ENCODE data around the gene PYDC2. TPM values are rescaled to one million over a fixed set of nuclear protein-coding genes. Genes with fewer than 3 reads are reported as not detected.

The PYDC2 gene
- total RNA-seq = not detected
- total RNA-seq (2013) = not detected

DNA sequence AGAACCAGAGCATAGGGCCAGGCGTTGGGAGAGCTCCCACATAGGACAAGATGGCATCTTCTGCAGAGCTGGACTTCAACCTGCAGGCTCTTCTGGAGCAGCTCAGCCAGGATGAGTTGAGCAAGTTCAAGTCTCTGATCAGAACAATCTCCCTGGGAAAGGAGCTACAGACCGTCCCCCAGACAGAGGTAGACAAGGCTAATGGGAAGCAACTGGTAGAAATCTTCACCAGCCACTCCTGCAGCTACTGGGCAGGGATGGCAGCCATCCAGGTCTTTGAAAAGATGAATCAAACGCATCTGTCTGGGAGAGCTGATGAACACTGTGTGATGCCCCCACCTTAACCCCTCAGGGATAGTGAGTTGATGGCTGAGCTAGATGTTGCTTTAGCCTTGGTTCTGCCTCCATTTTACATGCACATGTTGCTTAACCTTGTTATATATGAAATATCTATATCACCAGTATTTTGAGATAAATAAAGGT lies at the start of gene PYDC2:
Gene PYDC2 (plus strand): TSS at position 51 of the 483 bp plus-strand sequence. CDS start 0 bp downstream, at position 51.
- DNase-seq (no peak), ATAC-seq (no peak)
- Mint-ChIP-seq H3K9me3 (peaks cover 0 to 5% of the 10 kb centered on the region in 2 donors), H3K27me3 (ENCODE audit: low read depth in 2 of 2) (no peaks in the 10 kb centered on the region), H3K27ac (no peak within 1 kb of the TSS), H3K36me3 (no peaks in the 10 kb centered on the region), H3K4me3 (no peak within 1 kb of the TSS), H3K4me1 (no peaks in the 10 kb centered on the region)
- no peaks in the 10 kb centered on the region for H3K36me3 ChIP-seq (ENCODE audit: control insufficient read depth, insufficient read depth, low read length)
- no peaks in the 10 kb centered on the region for H3K27me3 ChIP-seq (ENCODE audit: control insufficient read depth, insufficient read depth, low read length)
- no peaks in the 10 kb centered on the region for H3K9me3 ChIP-seq (ENCODE audit: control insufficient read depth, insufficient read depth, low read length)
- 44% methylated on average over 2 of the region's 3 CpGs for WGBS (ENCODE audit: insufficient coverage)
- H3K4me1 ChIP-seq (ENCODE audit: control insufficient read depth, insufficient read depth, low read length) = no peaks in the 10 kb centered on the region
- no peak within 1 kb of the TSS for H3K27ac ChIP-seq (ENCODE audit: low read length)
- no peak within 1 kb of the TSS for H3K4me3 ChIP-seq (ENCODE audit: low read length)
- intact Hi-C loops (cut with micrococcal nuclease) = no loop called here
- TF ChIP-seq, protein P1, sequence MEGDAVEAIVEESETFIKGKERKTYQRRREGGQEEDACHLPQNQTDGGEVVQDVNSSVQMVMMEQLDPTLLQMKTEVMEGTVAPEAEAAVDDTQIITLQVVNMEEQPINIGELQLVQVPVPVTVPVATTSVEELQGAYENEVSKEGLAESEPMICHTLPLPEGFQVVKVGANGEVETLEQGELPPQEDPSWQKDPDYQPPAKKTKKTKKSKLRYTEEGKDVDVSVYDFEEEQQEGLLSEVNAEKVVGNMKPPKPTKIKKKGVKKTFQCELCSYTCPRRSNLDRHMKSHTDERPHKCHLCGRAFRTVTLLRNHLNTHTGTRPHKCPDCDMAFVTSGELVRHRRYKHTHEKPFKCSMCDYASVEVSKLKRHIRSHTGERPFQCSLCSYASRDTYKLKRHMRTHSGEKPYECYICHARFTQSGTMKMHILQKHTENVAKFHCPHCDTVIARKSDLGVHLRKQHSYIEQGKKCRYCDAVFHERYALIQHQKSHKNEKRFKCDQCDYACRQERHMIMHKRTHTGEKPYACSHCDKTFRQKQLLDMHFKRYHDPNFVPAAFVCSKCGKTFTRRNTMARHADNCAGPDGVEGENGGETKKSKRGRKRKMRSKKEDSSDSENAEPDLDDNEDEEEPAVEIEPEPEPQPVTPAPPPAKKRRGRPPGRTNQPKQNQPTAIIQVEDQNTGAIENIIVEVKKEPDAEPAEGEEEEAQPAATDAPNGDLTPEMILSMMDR (IDR thresholded peaks at IDR 0.05) = no peak

DNA sequence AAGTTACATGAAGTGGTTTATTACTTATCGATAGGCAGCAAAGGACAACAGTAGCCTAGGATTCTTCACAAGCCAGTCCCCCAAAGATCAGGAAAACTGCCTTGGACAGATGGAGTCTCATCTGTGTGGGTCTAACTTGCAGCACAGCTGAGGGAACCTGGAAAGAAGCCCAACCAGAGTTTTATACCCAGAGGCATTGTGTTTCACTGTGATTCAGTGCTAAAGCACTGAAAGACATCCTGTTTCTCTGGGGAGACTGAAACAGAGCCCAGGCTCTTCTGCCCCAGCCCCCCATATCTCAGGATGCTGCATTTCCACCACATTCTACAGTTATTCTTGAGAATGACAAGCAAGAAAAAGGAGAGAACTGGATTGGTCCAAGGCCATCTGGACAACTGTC lies 48.2 kb upstream of the PYDC2 start:
- Mint-ChIP-seq H3K9me3 (peaks cover 0 to 3% of the 10 kb centered on the region in 2 donors), H3K4me3 (no peak overlapping the region), H3K4me1 (no peaks in the 10 kb centered on the region), H3K27me3 (ENCODE audit: low read depth in 2 of 2) (no peaks in the 10 kb centered on the region), H3K36me3 (no peaks in the 10 kb centered on the region), H3K27ac (no peak overlapping the region)
- Histone ChIP-seq H3K4me3 (ENCODE audit: low read length) (no peak overlapping the region), H3K9me3 (ENCODE audit: control insufficient read depth, insufficient read depth, low read length) (no peaks in the 10 kb centered on the region), H3K27me3 (ENCODE audit: control insufficient read depth, insufficient read depth, low read length) (no peaks in the 10 kb centered on the region), H3K36me3 (ENCODE audit: control insufficient read depth, insufficient read depth, low read length) (no peaks in the 10 kb centered on the region), H3K27ac (ENCODE audit: low read length) (no peak overlapping the region), H3K4me1 (ENCODE audit: control insufficient read depth, insufficient read depth, low read length) (no peaks in the 10 kb centered on the region)
- TF ChIP-seq, protein P1 (IDR thresholded peaks at IDR 0.05) = no peak
- intact Hi-C loops (cut with micrococcal nuclease) = loop anchor here (10.0 kb wide), 1 partner anchor 1032 kb away; no protein-coding TSS in a partner anchor
- DNase-seq = no peak
- 89% methylated on average over 1 of the region's 1 CpG for WGBS (ENCODE audit: insufficient coverage)
- no peak for ATAC-seq

DNA sequence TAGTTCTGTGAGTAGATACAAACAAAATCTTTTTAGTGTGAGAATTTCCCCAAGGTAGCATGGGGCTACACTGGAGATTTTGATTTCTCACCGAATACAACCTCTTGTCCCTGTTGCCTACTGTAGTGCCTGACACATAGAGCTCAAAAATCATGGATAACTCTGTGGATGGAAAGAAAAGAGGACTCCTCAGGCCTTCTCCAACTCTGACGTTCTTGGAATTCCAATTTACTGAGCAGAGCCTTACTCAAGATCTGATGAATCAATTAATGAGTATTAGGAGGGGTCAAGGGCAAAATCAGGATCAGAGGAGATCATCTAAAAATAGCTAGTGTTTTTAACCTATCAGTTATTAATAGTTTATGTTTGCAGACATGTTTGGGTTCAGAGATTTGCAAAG lies 46.7 kb upstream of the PYDC2 start:
- Histone ChIP-seq H3K4me1 (ENCODE audit: control insufficient read depth, insufficient read depth, low read length) (no peaks in the 10 kb centered on the region), H3K4me3 (ENCODE audit: low read length) (no peak overlapping the region), H3K27me3 (ENCODE audit: control insufficient read depth, insufficient read depth, low read length) (no peaks in the 10 kb centered on the region), H3K27ac (ENCODE audit: low read length) (no peak overlapping the region), H3K9me3 (ENCODE audit: control insufficient read depth, insufficient read depth, low read length) (no peaks in the 10 kb centered on the region), H3K36me3 (ENCODE audit: control insufficient read depth, insufficient read depth, low read length) (no peaks in the 10 kb centered on the region)
- whole genome bisulfite sequencing (ENCODE audit: insufficient coverage) = 45% methylated on average over 2 of the region's 2 CpGs
- H3K27ac Mint-ChIP-seq = no peak overlapping the region
- H3K36me3 Mint-ChIP-seq = no peaks in the 10 kb centered on the region
- no peaks in the 10 kb centered on the region for H3K27me3 Mint-ChIP-seq (ENCODE audit: low read depth in 2 of 2)
- TF ChIP-seq, protein P1 (IDR thresholded peaks at IDR 0.05) = no peak
- ATAC-seq (no peak), DNase-seq (no peak)
- H3K4me1 Mint-ChIP-seq = no peaks in the 10 kb centered on the region
- intact Hi-C loops (cut with micrococcal nuclease) = loop anchor here (10.0 kb wide), 1 partner anchor 1031 kb away; no protein-coding TSS in a partner anchor
- H3K9me3 Mint-ChIP-seq = peaks cover 0 to 3% of the 10 kb centered on the region in 2 donors
- H3K4me3 Mint-ChIP-seq = no peak overlapping the region

DNA sequence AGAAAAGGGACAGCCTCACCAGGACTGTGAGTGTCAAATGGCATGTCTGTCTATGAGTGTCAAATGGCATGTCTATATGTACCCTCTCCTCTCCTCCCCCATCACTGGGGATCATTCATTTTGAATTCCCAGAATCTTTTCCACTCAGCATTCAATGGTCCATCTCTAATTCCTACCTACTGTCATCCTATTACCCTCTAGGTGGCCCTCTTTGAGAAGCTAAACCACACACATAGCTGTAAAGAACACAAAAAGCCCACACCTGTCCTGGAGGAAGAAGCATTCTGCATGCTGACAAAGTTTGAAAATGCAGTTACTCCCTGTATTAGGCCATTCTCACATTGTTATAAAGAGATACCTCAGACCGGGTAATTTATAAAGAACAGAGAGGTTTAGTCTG lies 46.2 kb upstream of the PYDC2 start:
- no peaks in the 10 kb centered on the region for H3K4me1 ChIP-seq (ENCODE audit: control insufficient read depth, insufficient read depth, low read length)
- TF ChIP-seq, protein P1 (IDR thresholded peaks at IDR 0.05) = no peak
- 100% methylated on average over 1 of the region's 1 CpG for WGBS (ENCODE audit: insufficient coverage)
- intact Hi-C loops (cut with micrococcal nuclease) = loop anchor here (10.0 kb wide), 1 partner anchor 1030 kb away; no protein-coding TSS in a partner anchor
- no peak overlapping the region for H3K27ac ChIP-seq (ENCODE audit: low read length)
- H3K4me3 ChIP-seq (ENCODE audit: low read length) = no peak overlapping the region
- H3K36me3 ChIP-seq (ENCODE audit: control insufficient read depth, insufficient read depth, low read length) = no peaks in the 10 kb centered on the region
- Mint-ChIP-seq H3K27ac (no peak overlapping the region), H3K9me3 (peaks cover 0 to 3% of the 10 kb centered on the region in 2 donors), H3K27me3 (ENCODE audit: low read depth in 2 of 2) (no peaks in the 10 kb centered on the region), H3K4me1 (no peaks in the 10 kb centered on the region), H3K4me3 (no peak overlapping the region), H3K36me3 (no peaks in the 10 kb centered on the region)
- DNase-seq (no peak), ATAC-seq (no peak)
- H3K27me3 ChIP-seq (ENCODE audit: control insufficient read depth, insufficient read depth, low read length) = no peaks in the 10 kb centered on the region
- H3K9me3 ChIP-seq (ENCODE audit: control insufficient read depth, insufficient read depth, low read length) = no peaks in the 10 kb centered on the region
